ENCODE data around the gene LEF1. TPM values are rescaled to one million over a fixed set of nuclear protein-coding genes. Genes with fewer than 3 reads are reported as not detected.

Gene LEF1
- polyA plus RNA-seq (2012; ENCODE audit: low read depth, missing spikeins), result 1.4 TPM

GRCh38 chr4:108168671-108169523 is at the start of gene LEF1:
LEF1 (minus strand) TSS chr4:108168932; CDS start chr4:108167767, 1,165 bp downstream.
- TF ChIP-seq POLR2AphosphoS5 (IDR thresholded peaks at IDR 0.05; ENCODE audit: low read depth, low read length), result no peak
- no peak for TF ChIP-seq SPI1 (IDR thresholded peaks at IDR 0.05; ENCODE audit: low read depth, low read length)
- TF ChIP-seq TAF1 (IDR thresholded peaks at IDR 0.05; ENCODE audit: low read depth, low read length), result no peak
- no peak for TF ChIP-seq POU2F2 (IDR thresholded peaks at IDR 0.05; ENCODE audit: low read depth, low read length)
- FAIRE-seq (peak; percentile 51), DNase-seq (ENCODE audit: insufficient read length, low spot score) (peak; percentile 39)

DNA sequence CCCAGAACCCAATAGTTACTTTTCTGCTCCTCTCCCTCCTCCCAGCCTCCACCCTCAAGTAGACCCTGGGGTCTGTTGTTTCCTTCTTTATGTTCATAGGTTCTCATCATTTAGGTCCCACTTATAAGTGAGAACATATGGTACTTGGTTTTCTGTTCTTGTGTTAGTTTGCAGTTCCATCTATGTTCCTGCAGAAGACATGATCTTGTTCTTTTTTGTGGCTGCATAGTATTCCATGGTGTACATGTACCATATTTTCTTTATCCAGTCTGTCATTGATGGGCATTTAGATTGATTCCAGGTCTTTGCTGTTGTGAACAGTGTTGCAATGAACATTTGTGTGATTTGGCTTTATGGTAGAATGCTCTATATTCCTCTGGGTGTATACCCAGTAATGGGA is 47.8 kb upstream of the LEF1 start:
- DNase-seq (ENCODE audit: insufficient read length, low spot score) (no peak), FAIRE-seq (no peak)
- no peak for TF ChIP-seq SPI1 (IDR thresholded peaks at IDR 0.05; ENCODE audit: low read depth, low read length)
- TF ChIP-seq POU2F2 (IDR thresholded peaks at IDR 0.05; ENCODE audit: low read depth, low read length), result no peak
- no peak for TF ChIP-seq PAX5 (IDR thresholded peaks at IDR 0.05; ENCODE audit: insufficient read depth, low read length, severe bottlenecking)
- TF ChIP-seq POLR2AphosphoS5 (IDR thresholded peaks at IDR 0.05; ENCODE audit: low read depth, low read length), result no peak
- no peak for TF ChIP-seq TAF1 (IDR thresholded peaks at IDR 0.05; ENCODE audit: low read depth, low read length)
- TF ChIP-seq POLR2A (IDR thresholded peaks at IDR 0.05; ENCODE audit: low read depth, low read length), result no peak

- no peak for TF ChIP-seq PAX5 (IDR thresholded peaks at IDR 0.05; ENCODE audit: insufficient read depth, low read length, severe bottlenecking)
- no peak for TF ChIP-seq TAF1 (IDR thresholded peaks at IDR 0.05; ENCODE audit: low read depth, low read length)
- TF ChIP-seq POU2F2 (IDR thresholded peaks at IDR 0.05; ENCODE audit: low read depth, low read length), result no peak
- TF ChIP-seq POLR2A (IDR thresholded peaks at IDR 0.05; ENCODE audit: low read depth, low read length), result no peak
- no peak for TF ChIP-seq SPI1 (IDR thresholded peaks at IDR 0.05; ENCODE audit: low read depth, low read length)
- TF ChIP-seq POLR2AphosphoS5 (IDR thresholded peaks at IDR 0.05; ENCODE audit: low read depth, low read length), result no peak
- FAIRE-seq, result no peak
- DNase-seq (ENCODE audit: insufficient read length, low spot score), result no peak
Measured at GRCh38 chr4:108215055-108215454, 46.3 kb upstream of the LEF1 start.

GRCh38 chr4:108213723-108214122 is 45.0 kb upstream of the LEF1 start:
- TF ChIP-seq POU2F2 (IDR thresholded peaks at IDR 0.05; ENCODE audit: low read depth, low read length) (no peak), POLR2AphosphoS5 (IDR thresholded peaks at IDR 0.05; ENCODE audit: low read depth, low read length) (no peak), POLR2A (IDR thresholded peaks at IDR 0.05; ENCODE audit: low read depth, low read length) (no peak), PAX5 (IDR thresholded peaks at IDR 0.05; ENCODE audit: insufficient read depth, low read length, severe bottlenecking) (no peak), TAF1 (IDR thresholded peaks at IDR 0.05; ENCODE audit: low read depth, low read length) (no peak)
- DNase-seq (ENCODE audit: insufficient read length, low spot score), result no peak
- FAIRE-seq, result no peak

DNA sequence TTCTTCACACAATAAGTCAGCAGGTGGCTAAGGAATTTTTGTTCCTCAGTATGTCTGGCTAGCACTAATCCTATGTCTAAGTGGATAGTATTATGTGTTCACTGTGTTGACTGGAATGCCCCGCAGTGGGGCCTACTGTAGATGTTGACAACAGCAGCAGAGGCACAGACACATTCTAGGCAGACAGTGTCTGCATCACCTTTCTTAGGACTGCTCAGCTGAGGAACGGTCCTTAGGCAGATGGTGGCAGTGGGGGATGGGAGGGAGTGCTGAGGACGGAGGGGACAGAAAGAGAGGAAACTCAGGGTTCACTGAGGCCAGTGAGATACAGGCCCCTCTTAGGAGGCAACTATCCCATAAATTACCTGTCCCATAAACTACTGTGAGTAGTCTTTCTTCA is 44.6 kb upstream of the LEF1 start:
- TF ChIP-seq TAF1 (IDR thresholded peaks at IDR 0.05; ENCODE audit: low read depth, low read length), result no peak
- TF ChIP-seq PAX5 (IDR thresholded peaks at IDR 0.05; ENCODE audit: insufficient read depth, low read length, severe bottlenecking), result no peak
- TF ChIP-seq POLR2A (IDR thresholded peaks at IDR 0.05; ENCODE audit: low read depth, low read length), result no peak
- TF ChIP-seq POU2F2 (IDR thresholded peaks at IDR 0.05; ENCODE audit: low read depth, low read length), result no peak
- no peak for TF ChIP-seq SPI1 (IDR thresholded peaks at IDR 0.05; ENCODE audit: low read depth, low read length)
- no peak for TF ChIP-seq POLR2AphosphoS5 (IDR thresholded peaks at IDR 0.05; ENCODE audit: low read depth, low read length)
- DNase-seq (ENCODE audit: insufficient read length, low spot score) (no peak), FAIRE-seq (no peak)

DNA sequence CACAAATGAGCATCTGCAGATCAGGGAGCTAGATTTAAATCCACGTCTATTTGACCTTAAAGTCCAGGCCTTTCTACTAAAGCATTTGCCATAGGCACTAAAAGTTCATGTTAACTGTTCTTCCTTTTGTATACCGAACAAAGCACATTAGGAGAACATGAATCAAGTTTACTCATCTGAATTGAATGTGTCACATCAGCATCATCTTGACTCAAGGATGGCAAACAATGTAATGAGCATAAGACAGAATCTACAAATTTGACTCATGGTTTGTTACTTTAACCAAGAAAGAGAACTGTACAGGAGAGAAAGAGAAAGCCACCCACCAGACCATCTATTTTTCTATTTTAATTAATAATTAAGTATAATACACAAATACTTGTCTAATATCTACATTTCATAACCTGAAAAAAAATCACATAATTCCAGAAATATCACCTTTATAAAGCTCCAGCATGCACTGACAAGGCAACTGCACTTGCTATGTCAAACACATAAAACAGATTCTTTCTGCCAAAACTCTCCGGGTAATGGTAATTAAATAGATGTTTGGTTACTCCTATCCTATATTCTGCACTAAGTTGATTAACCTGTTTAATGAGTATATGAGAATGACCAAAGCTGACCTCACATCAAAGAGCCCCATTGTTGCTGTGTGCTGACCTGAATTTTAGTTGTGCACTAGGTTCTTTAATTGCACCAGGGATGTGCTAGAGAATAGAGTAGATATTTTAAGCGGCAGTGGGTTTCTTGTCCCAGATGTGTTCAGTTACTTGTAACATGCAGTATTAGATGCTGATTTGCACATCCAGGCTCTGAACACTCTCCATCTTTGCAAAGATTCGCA is 42.5 kb upstream of the LEF1 start:
- DNase-seq (ENCODE audit: insufficient read length, low spot score), result no peak
- TF ChIP-seq SPI1 (IDR thresholded peaks at IDR 0.05; ENCODE audit: low read depth, low read length), result no peak
- TF ChIP-seq POLR2A (IDR thresholded peaks at IDR 0.05; ENCODE audit: low read depth, low read length), result no peak
- no peak for TF ChIP-seq TAF1 (IDR thresholded peaks at IDR 0.05; ENCODE audit: low read depth, low read length)
- TF ChIP-seq PAX5 (IDR thresholded peaks at IDR 0.05; ENCODE audit: insufficient read depth, low read length, severe bottlenecking), result no peak
- TF ChIP-seq POU2F2 (IDR thresholded peaks at IDR 0.05; ENCODE audit: low read depth, low read length), result no peak
- TF ChIP-seq POLR2AphosphoS5 (IDR thresholded peaks at IDR 0.05; ENCODE audit: low read depth, low read length), result no peak

DNA sequence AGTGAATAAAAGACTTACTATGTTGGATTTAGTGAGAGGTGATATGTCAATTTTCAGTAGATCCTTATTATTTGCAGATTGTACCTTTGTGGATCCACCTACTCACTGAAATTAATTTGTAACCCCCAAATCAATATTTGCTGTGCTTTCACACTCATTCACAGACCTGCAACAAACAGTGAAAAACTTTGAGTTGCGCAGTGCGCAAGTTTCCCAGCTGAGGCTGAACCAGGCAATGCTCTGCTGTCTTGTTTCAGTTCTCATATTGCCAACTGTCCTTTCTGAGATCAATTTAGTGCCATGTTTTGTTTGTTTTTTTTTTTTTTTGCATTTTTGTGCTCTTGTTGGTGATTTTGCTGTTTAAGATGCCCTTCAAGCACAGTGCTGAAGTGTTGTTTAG is 40.8 kb upstream of the LEF1 start:
- no peak for DNase-seq (ENCODE audit: insufficient read length, low spot score)
- no peak for FAIRE-seq
- no peak for TF ChIP-seq TAF1 (IDR thresholded peaks at IDR 0.05; ENCODE audit: low read depth, low read length)
- no peak for TF ChIP-seq SPI1 (IDR thresholded peaks at IDR 0.05; ENCODE audit: low read depth, low read length)
- no peak for TF ChIP-seq PAX5 (IDR thresholded peaks at IDR 0.05; ENCODE audit: insufficient read depth, low read length, severe bottlenecking)
- TF ChIP-seq POLR2A (IDR thresholded peaks at IDR 0.05; ENCODE audit: low read depth, low read length), result no peak
- no peak for TF ChIP-seq POU2F2 (IDR thresholded peaks at IDR 0.05; ENCODE audit: low read depth, low read length)
- no peak for TF ChIP-seq POLR2AphosphoS5 (IDR thresholded peaks at IDR 0.05; ENCODE audit: low read depth, low read length)

More for the DNA sequence above, 42.5 kb upstream of the LEF1 start:
- no peak for FAIRE-seq

DNA sequence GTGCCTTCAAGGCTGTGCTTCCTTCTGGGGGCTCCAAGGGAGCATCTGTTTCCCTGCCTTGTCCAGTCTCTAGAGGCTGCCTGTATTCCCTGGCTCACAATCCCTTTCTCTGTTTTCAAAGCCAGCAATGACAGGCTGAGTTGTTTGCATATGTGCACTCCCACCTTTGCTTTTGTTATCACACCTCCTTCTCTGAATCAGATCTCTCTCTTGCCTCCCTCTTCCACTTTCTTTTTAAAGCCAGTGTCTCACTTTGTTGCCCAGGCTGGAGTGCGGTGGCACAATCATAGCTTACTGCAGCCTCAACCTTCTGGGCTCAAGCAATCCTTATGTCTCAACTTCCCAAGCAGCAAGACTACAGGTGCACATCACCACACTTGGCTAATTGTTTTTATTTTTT is 37.1 kb upstream of the LEF1 start:
- TF ChIP-seq PAX5 (IDR thresholded peaks at IDR 0.05; ENCODE audit: insufficient read depth, low read length, severe bottlenecking), result no peak
- TF ChIP-seq TAF1 (IDR thresholded peaks at IDR 0.05; ENCODE audit: low read depth, low read length), result no peak
- TF ChIP-seq POLR2AphosphoS5 (IDR thresholded peaks at IDR 0.05; ENCODE audit: low read depth, low read length), result no peak
- TF ChIP-seq POU2F2 (IDR thresholded peaks at IDR 0.05; ENCODE audit: low read depth, low read length), result no peak
- TF ChIP-seq POLR2A (IDR thresholded peaks at IDR 0.05; ENCODE audit: low read depth, low read length), result no peak
- TF ChIP-seq SPI1 (IDR thresholded peaks at IDR 0.05; ENCODE audit: low read depth, low read length), result no peak
- FAIRE-seq (no peak), DNase-seq (ENCODE audit: insufficient read length, low spot score) (no peak)

- FAIRE-seq (no peak), DNase-seq (ENCODE audit: insufficient read length, low spot score) (no peak)
- TF ChIP-seq PAX5 (IDR thresholded peaks at IDR 0.05; ENCODE audit: insufficient read depth, low read length, severe bottlenecking) (no peak), POU2F2 (IDR thresholded peaks at IDR 0.05; ENCODE audit: low read depth, low read length) (no peak), TAF1 (IDR thresholded peaks at IDR 0.05; ENCODE audit: low read depth, low read length) (no peak), SPI1 (IDR thresholded peaks at IDR 0.05; ENCODE audit: low read depth, low read length) (no peak), POLR2AphosphoS5 (IDR thresholded peaks at IDR 0.05; ENCODE audit: low read depth, low read length) (no peak), POLR2A (IDR thresholded peaks at IDR 0.05; ENCODE audit: low read depth, low read length) (no peak)
Measured at GRCh38 chr4:108204518-108204917, 35.8 kb upstream of the LEF1 start.
